ENCODE measurements around the gene PDIA4. TPM values are rescaled to one million over a fixed set of nuclear protein-coding genes. Genes with fewer than 3 reads are reported as not detected.

PDIA4 gene
- total and polyA plus RNA-seq, 9 donors: 62.9 to 114 (median 78.5) TPM

DNA sequence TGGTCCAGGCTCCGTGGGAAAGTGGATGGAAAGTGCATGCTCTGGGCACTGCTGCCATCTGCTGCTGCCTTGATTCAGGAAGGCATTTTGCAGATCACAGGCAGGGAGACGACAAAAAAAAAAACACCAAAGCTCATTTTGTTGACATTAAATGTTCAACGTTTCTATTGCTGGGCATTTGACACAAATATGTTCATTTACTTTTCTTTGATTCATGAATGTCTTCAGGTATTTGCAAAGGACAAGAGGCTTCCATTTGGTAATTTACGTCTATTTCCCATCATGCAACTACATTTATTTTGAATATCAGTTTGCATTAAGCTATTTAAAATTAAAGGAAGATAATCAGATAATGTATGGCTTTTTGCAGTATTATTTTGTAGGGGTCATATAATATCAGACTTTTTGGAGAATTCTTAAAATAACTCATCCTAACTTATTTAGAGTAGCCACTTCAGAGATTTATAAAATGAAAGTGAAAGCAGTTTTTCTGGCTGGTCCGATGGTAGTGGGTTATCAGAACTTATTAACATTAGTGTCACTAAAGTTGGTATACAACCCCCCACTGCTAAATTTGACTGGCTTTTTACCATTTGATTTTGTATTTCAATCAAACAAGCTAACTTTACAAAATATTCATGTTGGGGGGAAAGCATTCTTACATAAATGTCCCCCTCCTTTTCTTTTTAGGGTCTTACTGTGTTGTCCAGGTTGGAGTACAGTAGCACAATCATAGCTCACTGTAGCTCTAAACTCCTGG lies 65.3 kb downstream of the PDIA4 start:
- H3K36me3 ChIP-seq (ENCODE audit: control insufficient read depth, insufficient read depth, low read length): no peaks in the 10 kb centered on the region
- peaks cover 15% of the 10 kb centered on the region for H3K4me1 ChIP-seq (ENCODE audit: control insufficient read depth, insufficient read depth, low read length)
- no CpG with 5 or more reads among the region's 5 CpGs for whole genome bisulfite sequencing (ENCODE audit: insufficient coverage)
- peak; percentile 90 for DNase-seq
- no peaks in the 10 kb centered on the region for H3K27me3 ChIP-seq (ENCODE audit: control insufficient read depth, insufficient read depth, low read length)
- H3K27ac ChIP-seq (ENCODE audit: low read length): peak overlapping the region; percentile 45
- H3K9me3 ChIP-seq (replicated peaks; ENCODE audit: control insufficient read depth, low read depth, low read length): no peaks in the 10 kb centered on the region
- H3K4me3 ChIP-seq (ENCODE audit: low read length): peak overlapping the region; percentile 49

DNA sequence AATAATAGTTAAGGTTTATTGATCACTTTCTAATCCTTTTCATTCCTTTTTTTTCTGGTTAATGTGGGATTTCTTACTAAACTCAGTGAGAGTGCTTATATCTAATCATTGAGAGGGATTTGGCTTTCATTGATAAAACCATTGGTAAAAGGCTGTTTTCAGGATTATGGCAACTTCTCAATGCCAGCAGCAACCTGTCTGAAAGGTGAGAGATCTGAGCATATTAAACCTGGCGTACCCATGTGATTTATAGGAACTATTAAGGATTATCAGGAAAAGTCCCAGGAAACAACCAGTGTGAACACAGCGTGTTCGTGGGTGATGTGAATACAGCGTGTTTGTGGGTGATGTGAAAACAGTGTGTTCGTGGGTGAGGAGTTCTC lies 65.9 kb downstream of the PDIA4 start:
- no peaks in the 10 kb centered on the region for H3K9me3 ChIP-seq (replicated peaks; ENCODE audit: control insufficient read depth, low read depth, low read length)
- peaks cover 15% of the 10 kb centered on the region for H3K4me1 ChIP-seq (ENCODE audit: control insufficient read depth, insufficient read depth, low read length)
- 15% methylated on average over 4 of the region's 5 CpGs for WGBS (ENCODE audit: insufficient coverage)
- DNase-seq: no peak
- H3K27ac ChIP-seq (ENCODE audit: low read length): no peak overlapping the region
- H3K36me3 ChIP-seq (ENCODE audit: control insufficient read depth, insufficient read depth, low read length): no peaks in the 10 kb centered on the region
- H3K4me3 ChIP-seq (ENCODE audit: low read length): peak overlapping the region; percentile 49
- no peaks in the 10 kb centered on the region for H3K27me3 ChIP-seq (ENCODE audit: control insufficient read depth, insufficient read depth, low read length)

DNA sequence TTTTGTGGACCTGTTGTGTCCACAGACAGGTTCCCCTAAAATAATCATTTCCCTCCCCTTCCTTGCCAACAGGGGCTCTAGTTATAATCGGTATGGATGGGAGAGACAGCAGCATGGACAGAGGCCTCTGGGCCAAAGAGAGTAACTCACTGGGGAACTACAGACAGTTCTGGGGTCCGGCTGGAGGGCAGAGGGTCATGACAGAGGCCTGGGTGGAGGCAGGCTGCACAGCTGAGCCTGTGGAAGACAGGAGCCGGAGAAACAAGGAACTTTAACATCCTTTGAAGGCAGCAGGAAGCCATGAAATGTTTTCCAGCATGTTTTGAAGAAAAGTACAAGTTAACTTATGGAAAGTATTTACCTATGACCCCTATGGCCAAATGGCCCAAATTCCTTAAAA lies 68.6 kb downstream of the PDIA4 start:
- Histone ChIP-seq H3K4me1 (ENCODE audit: control insufficient read depth, insufficient read depth, low read length) (peaks cover 10% of the 10 kb centered on the region), H3K27me3 (ENCODE audit: control insufficient read depth, insufficient read depth, low read length) (no peaks in the 10 kb centered on the region), H3K27ac (ENCODE audit: low read length) (no peak overlapping the region), H3K36me3 (ENCODE audit: control insufficient read depth, insufficient read depth, low read length) (no peaks in the 10 kb centered on the region), H3K4me3 (ENCODE audit: low read length) (no peak overlapping the region), H3K9me3 (replicated peaks; ENCODE audit: control insufficient read depth, low read depth, low read length) (no peaks in the 10 kb centered on the region)
- 50% methylated on average over 3 of the region's 3 CpGs for WGBS (ENCODE audit: insufficient coverage)
- no peak for DNase-seq

GRCh38 chr7:148958061-148958460 lies 70.2 kb downstream of the PDIA4 start:
- no peaks in the 10 kb centered on the region for H3K27me3 ChIP-seq (ENCODE audit: control insufficient read depth, insufficient read depth, low read length)
- no peak for DNase-seq
- H3K4me3 ChIP-seq (ENCODE audit: low read length): no peak overlapping the region
- H3K4me1 ChIP-seq (ENCODE audit: control insufficient read depth, insufficient read depth, low read length): peaks cover 3% of the 10 kb centered on the region
- H3K9me3 ChIP-seq (replicated peaks; ENCODE audit: control insufficient read depth, low read depth, low read length): no peaks in the 10 kb centered on the region
- WGBS (ENCODE audit: insufficient coverage): 70% methylated on average over 4 of the region's 9 CpGs
- H3K27ac ChIP-seq (ENCODE audit: low read length): no peak overlapping the region
- H3K36me3 ChIP-seq (ENCODE audit: control insufficient read depth, insufficient read depth, low read length): no peaks in the 10 kb centered on the region

- H3K27me3 ChIP-seq (ENCODE audit: control insufficient read depth, insufficient read depth, low read length): no peaks in the 10 kb centered on the region
- 72% methylated on average over 8 of the region's 10 CpGs for WGBS (ENCODE audit: insufficient coverage)
These were observed 73.5 kb downstream of the PDIA4 start for GRCh38 chr7:148954766-148955165.

GRCh38 chr7:148953676-148954075 lies 74.6 kb downstream of the PDIA4 start:
- no peaks in the 10 kb centered on the region for H3K4me1 ChIP-seq (ENCODE audit: control insufficient read depth, insufficient read depth, low read length)
- DNase-seq: no peak

More at GRCh38 chr7:148954766-148955165, 73.5 kb downstream of the PDIA4 start:
- no peaks in the 10 kb centered on the region for H3K36me3 ChIP-seq (ENCODE audit: control insufficient read depth, insufficient read depth, low read length)
- no peaks in the 10 kb centered on the region for H3K9me3 ChIP-seq (replicated peaks; ENCODE audit: control insufficient read depth, low read depth, low read length)
- no peak overlapping the region for H3K4me3 ChIP-seq (ENCODE audit: low read length)
- no peaks in the 10 kb centered on the region for H3K4me1 ChIP-seq (ENCODE audit: control insufficient read depth, insufficient read depth, low read length)
- H3K27ac ChIP-seq (ENCODE audit: low read length): no peak overlapping the region
- no peak for DNase-seq

More at GRCh38 chr7:148953676-148954075, 74.6 kb downstream of the PDIA4 start:
- no peak overlapping the region for H3K27ac ChIP-seq (ENCODE audit: low read length)
- no peaks in the 10 kb centered on the region for H3K36me3 ChIP-seq (ENCODE audit: control insufficient read depth, insufficient read depth, low read length)
- no peak overlapping the region for H3K4me3 ChIP-seq (ENCODE audit: low read length)
- 70% methylated on average over 1 of the region's 3 CpGs for WGBS (ENCODE audit: insufficient coverage)
- no peaks in the 10 kb centered on the region for H3K9me3 ChIP-seq (replicated peaks; ENCODE audit: control insufficient read depth, low read depth, low read length)
- H3K27me3 ChIP-seq (ENCODE audit: control insufficient read depth, insufficient read depth, low read length): no peaks in the 10 kb centered on the region

Other genes with a start within 250 kb of the PDIA4 start
- 13.1 TPM for gene EZH2, start 144.2 kb downstream of the PDIA4 start, total RNA-seq
- 10 to 100 TPM; 19.7 to 30.2 (median 23.9) TPM for gene EZH2, start 144.2 kb downstream of the PDIA4 start, polyA plus RNA-seq (ENCODE audit: insufficient read depth in 1 of 8, insufficient read length in 8 of 8, low replicate concordance in 1 of 8)
- 4.6 TPM for gene ZNF786, start 62.2 kb upstream of the PDIA4 start, total RNA-seq
- gene ZNF786, start 62.2 kb upstream of the PDIA4 start, polyA plus RNA-seq (ENCODE audit: insufficient read depth in 1 of 8, insufficient read length in 8 of 8, low replicate concordance in 1 of 8): 1 to 10 TPM; 3.9 to 6.6 (median 4.6) TPM
- gene ZNF425, start 97.8 kb upstream of the PDIA4 start, total RNA-seq: 3.4 TPM
- 1 to 10 TPM; 3.4 to 4.9 (median 4.5) TPM for gene ZNF425, start 97.8 kb upstream of the PDIA4 start, polyA plus RNA-seq (ENCODE audit: insufficient read depth in 1 of 8, insufficient read length in 8 of 8, low replicate concordance in 1 of 8)
- gene ZNF398, start 118.9 kb upstream of the PDIA4 start, total RNA-seq: 8.2 TPM
- gene ZNF398, start 118.9 kb upstream of the PDIA4 start, polyA plus RNA-seq (ENCODE audit: insufficient read depth in 1 of 8, insufficient read length in 8 of 8, low replicate concordance in 1 of 8): 10 to 100 TPM in 1 of 8 donors, 1 to 10 TPM in 7; 7.0 to 10.6 (median 8.5) TPM
- gene ZNF282, start 167.0 kb upstream of the PDIA4 start, total RNA-seq: 13.3 TPM
- 10 to 100 TPM; 15.6 to 20.8 (median 18.8) TPM for gene ZNF282, start 167.0 kb upstream of the PDIA4 start, polyA plus RNA-seq (ENCODE audit: insufficient read depth in 1 of 8, insufficient read length in 8 of 8, low replicate concordance in 1 of 8)
- gene ZNF212, start 211.1 kb upstream of the PDIA4 start, total RNA-seq: 5.4 TPM
- gene ZNF212, start 211.1 kb upstream of the PDIA4 start, polyA plus RNA-seq (ENCODE audit: insufficient read depth in 1 of 8, insufficient read length in 8 of 8, low replicate concordance in 1 of 8): 10 to 100 TPM in 5 of 8 donors, 1 to 10 TPM in 3; 8.4 to 11.8 (median 10.4) TPM
- gene ZNF783, start 233.7 kb upstream of the PDIA4 start, total RNA-seq: 11.8 TPM
- gene ZNF783, start 233.7 kb upstream of the PDIA4 start, polyA plus RNA-seq (ENCODE audit: insufficient read depth in 1 of 8, insufficient read length in 8 of 8, low replicate concordance in 1 of 8): 10 to 100 TPM; 10.3 to 16.6 (median 11.9) TPM

Data from muscle of leg (tissue), 11 donors.